WTC11 (cell line): Measurements from ENCODE around the gene POU5F1.

Experiments used
- AFF4 ChIP-seq: sonication (generic); formaldehyde crosslinking; IDR thresholded peaks from 2 replicates; pipeline ENCODE4 v1.8.1; 2023; ENCODE audit warnings: mild to moderate bottlenecking, missing genetic modification reagents, borderline replicate concordance
- AR ChIP-seq: fragments of 250-450 bp; sonication (Bioruptor Pico); IDR thresholded peaks from 2 replicates; pipeline ENCODE4 v1.9.0; 2021; ENCODE audit warnings: mild to moderate bottlenecking
- ATF3 ChIP-seq: sonication (generic); formaldehyde crosslinking; conservative IDR thresholded peaks from 2 replicates; pipeline ENCODE4 v1.8.1; 2022; ENCODE audit warnings: mild to moderate bottlenecking, missing genetic modification reagents
- CREM ChIP-seq: sonication (generic); formaldehyde crosslinking; IDR thresholded peaks from 2 replicates; pipeline ENCODE4 v1.8.1; 2022; ENCODE audit warnings: mild to moderate bottlenecking, missing genetic modification reagents, moderate library complexity
- CTCF ChIP-seq: fragments of 200-600 bp; IDR thresholded peaks from 2 replicates; pipeline ENCODE4 v1.8.0; 2022; ENCODE audit warnings: antibody characterized with exemption
- GABPB1 ChIP-seq: sonication (generic); formaldehyde crosslinking; IDR thresholded peaks from 2 replicates; pipeline ENCODE4 v1.8.1; 2023; ENCODE audit warnings: mild to moderate bottlenecking, missing genetic modification reagents
- HMGXB4 ChIP-seq: sonication (generic); formaldehyde crosslinking; IDR thresholded peaks from 2 replicates; pipeline ENCODE4 v1.8.1; 2023; ENCODE audit warnings: mild to moderate bottlenecking, moderate library complexity, missing genetic modification reagents
- NFYB ChIP-seq: sonication (generic); formaldehyde crosslinking; conservative IDR thresholded peaks from 2 replicates; pipeline ENCODE4 v1.8.0; 2022; ENCODE audit warnings: low read depth, missing genetic modification reagents
- NR3C1 ChIP-seq: sonication (generic); formaldehyde crosslinking; conservative IDR thresholded peaks from 2 replicates; pipeline ENCODE4 v1.8.1; 2023; ENCODE audit warnings: low read depth, mild to moderate bottlenecking, missing genetic modification reagents
- PRDM15 ChIP-seq: sonication (generic); formaldehyde crosslinking; IDR thresholded peaks from 2 replicates; pipeline ENCODE4 v1.8.0; 2022; ENCODE audit warnings: missing genetic modification reagents
- TCF7 ChIP-seq: sonication (generic); formaldehyde crosslinking; IDR thresholded peaks from 2 replicates; pipeline ENCODE4 v1.8.0; 2022; ENCODE audit warnings: mild to moderate bottlenecking, low read depth, missing genetic modification reagents, moderate library complexity
- USF1 ChIP-seq: sonication (generic); formaldehyde crosslinking; IDR thresholded peaks from 2 replicates; pipeline ENCODE4 v1.8.0; 2022; ENCODE audit warnings: mild to moderate bottlenecking, missing genetic modification reagents
- ZNF263 ChIP-seq: sonication (generic); formaldehyde crosslinking; IDR thresholded peaks from 2 replicates; pipeline ENCODE4 v1.8.1; 2022; ENCODE audit warnings: low read depth, mild to moderate bottlenecking, moderate library complexity, missing genetic modification reagents
- ZNF416 ChIP-seq: fragments of 250-450 bp; sonication (Bioruptor Pico); IDR thresholded peaks from 2 replicates; pipeline ENCODE4 v1.9.0; 2021; ENCODE audit warnings: mild to moderate bottlenecking, inconsistent platforms

- TF ChIP-seq CTCF (no peak), USF1 (CRISPR knock-in tag) (no peak), GABPB1 (no peak), NR3C1 (CRISPR knock-in tag) (no peak), PRDM15 (no peak), NFYB (no peak), AR (CRISPR knock-in tag) (no peak), ZNF263 (CRISPR knock-in tag) (no peak), TCF7 (CRISPR knock-in tag) (no peak), AFF4 (CRISPR knock-in tag) (no peak), HMGXB4 (CRISPR knock-in tag) (no peak), ATF3 (CRISPR knock-in tag) (no peak), CREM (CRISPR knock-in tag) (no peak), ZNF416 (CRISPR knock-in tag) (no peak)
Measured at GRCh38 chr6:31130751-31131150, 39.7 kb downstream of the POU5F1 start.
